GM12864 (cell line): ENCODE measurements around the gene IGFBP6.

ENCODE experiments used
- DNase-seq: peaks from one replicate; pipeline ENCODE4 v3.0.0-alpha.2; 2011; ENCODE audit warnings: low read depth
- H3K4me3 ChIP-seq: 2 replicates; pipeline ENCODE4 v1.5.1; 2011; ENCODE audit warnings: mild to moderate bottlenecking, low read depth, low read length, control low read depth
- TF ChIP-seq, protein P1 (sequence below): IDR thresholded peaks from 2 replicates; pipeline ENCODE4 v1.5.1; 2011; ENCODE audit warnings: low read depth, mild to moderate bottlenecking, moderate library complexity, low read length, control low read depth, inconsistent platforms; ENCODE audit errors: missing control alignments

The IGFBP6 gene

GRCh38 chr12:53055471-53056266 is 41.8 kb upstream of the IGFBP6 start:
- H3K4me3 ChIP-seq = no peak overlapping the region
- TF ChIP-seq, protein P1, sequence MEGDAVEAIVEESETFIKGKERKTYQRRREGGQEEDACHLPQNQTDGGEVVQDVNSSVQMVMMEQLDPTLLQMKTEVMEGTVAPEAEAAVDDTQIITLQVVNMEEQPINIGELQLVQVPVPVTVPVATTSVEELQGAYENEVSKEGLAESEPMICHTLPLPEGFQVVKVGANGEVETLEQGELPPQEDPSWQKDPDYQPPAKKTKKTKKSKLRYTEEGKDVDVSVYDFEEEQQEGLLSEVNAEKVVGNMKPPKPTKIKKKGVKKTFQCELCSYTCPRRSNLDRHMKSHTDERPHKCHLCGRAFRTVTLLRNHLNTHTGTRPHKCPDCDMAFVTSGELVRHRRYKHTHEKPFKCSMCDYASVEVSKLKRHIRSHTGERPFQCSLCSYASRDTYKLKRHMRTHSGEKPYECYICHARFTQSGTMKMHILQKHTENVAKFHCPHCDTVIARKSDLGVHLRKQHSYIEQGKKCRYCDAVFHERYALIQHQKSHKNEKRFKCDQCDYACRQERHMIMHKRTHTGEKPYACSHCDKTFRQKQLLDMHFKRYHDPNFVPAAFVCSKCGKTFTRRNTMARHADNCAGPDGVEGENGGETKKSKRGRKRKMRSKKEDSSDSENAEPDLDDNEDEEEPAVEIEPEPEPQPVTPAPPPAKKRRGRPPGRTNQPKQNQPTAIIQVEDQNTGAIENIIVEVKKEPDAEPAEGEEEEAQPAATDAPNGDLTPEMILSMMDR = no peak
- no peak for DNase-seq

DNA sequence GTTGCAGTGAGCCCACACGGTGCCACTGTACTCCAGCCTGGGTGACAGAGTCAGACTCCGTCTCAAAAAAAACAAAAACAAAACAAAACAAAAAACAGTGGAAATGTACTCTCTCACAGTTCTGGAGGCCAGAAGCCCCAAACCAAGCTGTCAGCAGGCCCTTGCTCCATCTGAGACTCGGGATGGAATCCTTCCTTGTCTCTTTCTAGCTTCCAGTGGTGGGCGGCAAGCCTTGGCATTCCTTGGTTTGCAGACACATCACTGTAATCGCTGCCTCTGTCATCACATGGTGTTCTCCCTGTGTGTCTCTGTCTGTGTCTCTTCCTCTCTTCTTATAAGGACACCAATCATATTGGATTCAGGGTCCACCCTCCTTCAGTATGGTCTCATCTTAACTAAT is 41.2 kb upstream of the IGFBP6 start:
- no peak overlapping the region for H3K4me3 ChIP-seq
- DNase-seq = no peak
- TF ChIP-seq, protein P1 = no peak

GRCh38 chr12:53056901-53057300 is 40.6 kb upstream of the IGFBP6 start:
- DNase-seq = no peak
- H3K4me3 ChIP-seq = no peak overlapping the region
- TF ChIP-seq, protein P1 = no peak

GRCh38 chr12:53057816-53058500 is 39.5 kb upstream of the IGFBP6 start:
- TF ChIP-seq, protein P1 = no peak

DNA sequence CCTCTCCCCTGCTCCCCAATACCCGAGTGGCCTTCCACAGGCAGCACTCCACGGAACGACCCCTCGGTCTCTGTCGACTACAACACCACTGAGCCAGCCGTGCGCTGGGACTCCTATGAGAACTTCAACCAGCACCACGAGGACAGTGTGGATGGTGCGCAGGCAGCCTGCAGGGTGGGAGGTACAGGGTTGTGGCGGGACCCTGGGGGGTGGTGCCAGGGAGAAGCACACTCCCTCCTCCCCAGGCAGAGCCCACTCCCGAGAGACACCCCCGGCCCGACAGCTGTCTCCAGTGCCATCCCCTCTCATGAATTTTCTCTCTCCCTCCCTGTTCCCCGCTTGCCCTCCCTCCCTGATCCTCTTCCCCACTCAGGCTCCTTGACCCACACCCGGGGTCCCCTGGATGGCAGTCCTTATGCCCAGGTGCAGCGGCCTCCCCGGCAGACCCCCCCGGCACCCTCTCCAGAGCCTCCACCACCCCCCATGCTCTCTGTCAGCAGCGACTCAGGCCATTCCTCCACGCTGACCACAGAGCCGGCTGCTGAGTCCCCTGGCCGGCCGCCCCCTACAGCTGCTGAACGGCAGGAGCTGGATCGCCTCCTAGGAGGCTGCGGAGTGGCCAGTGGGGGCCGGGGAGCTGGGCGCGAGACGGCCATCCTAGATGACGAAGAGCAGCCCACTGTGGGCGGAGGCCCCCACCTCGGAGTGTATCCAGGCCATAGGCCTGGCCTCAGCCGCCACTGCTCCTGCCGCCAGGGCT is 38.6 kb upstream of the IGFBP6 start:
- no peak for DNase-seq
- TF ChIP-seq, protein P1 = no peak
- no peak overlapping the region for H3K4me3 ChIP-seq

More at GRCh38 chr12:53057816-53058500, 39.5 kb upstream of the IGFBP6 start:
- no peak overlapping the region for H3K4me3 ChIP-seq
- no peak for DNase-seq

- H3K4me3 ChIP-seq = no peak overlapping the region
- DNase-seq = no peak
- TF ChIP-seq, protein P1 = no peak
Observed at GRCh38 chr12:53059434-53060063, 37.9 kb upstream of the IGFBP6 start.
